ENCODE measurements around the gene TTC8.

DNA sequence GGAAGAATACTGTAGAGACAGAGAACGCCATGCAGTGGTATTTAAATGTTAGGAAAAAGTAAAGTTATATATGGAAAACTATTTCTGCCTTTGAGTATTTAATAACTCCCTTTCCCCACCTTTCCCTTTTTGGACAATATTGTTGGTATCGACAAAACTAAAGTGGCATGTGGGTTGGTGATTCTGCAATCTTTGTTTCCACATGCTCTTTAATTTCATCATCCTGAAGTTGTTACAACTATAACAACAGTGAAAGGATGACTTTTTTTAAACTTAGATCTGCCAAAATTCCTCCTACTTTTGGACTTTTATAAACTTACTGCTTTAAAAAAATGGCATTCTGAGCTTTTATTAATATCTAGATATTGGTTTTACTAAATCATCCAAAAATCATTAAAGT is 25.3 kb downstream of the TTC8 start:
- TF ChIP-seq, protein P1, sequence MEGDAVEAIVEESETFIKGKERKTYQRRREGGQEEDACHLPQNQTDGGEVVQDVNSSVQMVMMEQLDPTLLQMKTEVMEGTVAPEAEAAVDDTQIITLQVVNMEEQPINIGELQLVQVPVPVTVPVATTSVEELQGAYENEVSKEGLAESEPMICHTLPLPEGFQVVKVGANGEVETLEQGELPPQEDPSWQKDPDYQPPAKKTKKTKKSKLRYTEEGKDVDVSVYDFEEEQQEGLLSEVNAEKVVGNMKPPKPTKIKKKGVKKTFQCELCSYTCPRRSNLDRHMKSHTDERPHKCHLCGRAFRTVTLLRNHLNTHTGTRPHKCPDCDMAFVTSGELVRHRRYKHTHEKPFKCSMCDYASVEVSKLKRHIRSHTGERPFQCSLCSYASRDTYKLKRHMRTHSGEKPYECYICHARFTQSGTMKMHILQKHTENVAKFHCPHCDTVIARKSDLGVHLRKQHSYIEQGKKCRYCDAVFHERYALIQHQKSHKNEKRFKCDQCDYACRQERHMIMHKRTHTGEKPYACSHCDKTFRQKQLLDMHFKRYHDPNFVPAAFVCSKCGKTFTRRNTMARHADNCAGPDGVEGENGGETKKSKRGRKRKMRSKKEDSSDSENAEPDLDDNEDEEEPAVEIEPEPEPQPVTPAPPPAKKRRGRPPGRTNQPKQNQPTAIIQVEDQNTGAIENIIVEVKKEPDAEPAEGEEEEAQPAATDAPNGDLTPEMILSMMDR (conservative IDR thresholded peaks at IDR 0.05), result no peak
- TF ChIP-seq ZFX (IDR thresholded peaks at IDR 0.05), result no peak

All from C4-2B (cell line).